Activated CD8-positive, alpha-beta T cell treated with anti-CD3 and anti-CD28 coated beads for 36 hours (primary cell): Measurements from ENCODE around the gene FOXO1. TPM values are rescaled to one million over a fixed set of nuclear protein-coding genes. Genes with fewer than 3 reads are reported as not detected.

Source experiments
- ATAC-seq: fragments of 200-7000 bp; cut with Tn5 transposase; one replicate; pipeline ENCODE4 v1.10.0; 2021; ENCODE audit warnings: mild to moderate bottlenecking, moderate library complexity
- CTCF ChIA-PET: fragments of 350-600 bp; sonication (Branson Sonifier 250); formaldehyde crosslinking; loops from one replicate; lab custom pipeline; 2021; ENCODE audit warnings: antibody characterized with exemption; lab: Charles Lee
- POLR2A ChIA-PET: fragments of 350-600 bp; sonication (Branson Sonifier 250); formaldehyde crosslinking; loops from one replicate; lab custom pipeline; 2021; ENCODE audit warnings: antibody characterized with exemption; lab: Charles Lee
- DNase-seq: peaks from one replicate; pipeline ENCODE4 v3.0.0-alpha.2; 2020
- H3K27ac Mint-ChIP-seq: one replicate; pipeline ENCODE4 v1.8.0; 2021; ENCODE audit warnings: mild to moderate bottlenecking, mixed read lengths
- H3K27me3 Mint-ChIP-seq: one replicate; pipeline ENCODE4 v1.8.0; 2021; ENCODE audit warnings: mixed read lengths
- H3K36me3 Mint-ChIP-seq: one replicate; pipeline ENCODE4 v1.8.0; 2021; ENCODE audit warnings: low read depth, mixed read lengths
- H3K4me1 Mint-ChIP-seq: one replicate; pipeline ENCODE4 v1.8.0; 2021; ENCODE audit warnings: low read depth, mixed read lengths
- H3K4me3 Mint-ChIP-seq: one replicate; pipeline ENCODE4 v1.8.0; 2021; ENCODE audit warnings: mild to moderate bottlenecking, moderate library complexity, mixed read lengths
- H3K9me3 Mint-ChIP-seq: one replicate; pipeline ENCODE4 v1.8.0; 2021; ENCODE audit warnings: mixed read lengths
- CTCF ChIP-seq: fragments of 200-600 bp; IDR thresholded peaks from one replicate; pipeline ENCODE4 v1.8.0; 2022; ENCODE audit warnings: antibody characterized with exemption, mild to moderate bottlenecking
- intact Hi-C: fragments of 100-400 bp; cut with micrococcal nuclease; formaldehyde crosslinking; loops from one replicate; pipeline ENCODE4 v1.10.0; 2022
- total RNA-seq, 2 experiments: library from RNA; stranded (reverse); gene quantifications; one replicate each; pipeline ENCODE4 v1.2.3, GENCODE V29; 2021

FOXO1 gene
- total RNA-seq, 2 experiments from 2014 or later, result 30.6 to 30.8 TPM

GRCh38 chr13:40576369-40576768 is 90.1 kb downstream of the FOXO1 start:
- H3K4me3 Mint-ChIP-seq, result no peak overlapping the region
- ATAC-seq, result peak; percentile 73

GRCh38 chr13:40572961-40573360 is 93.5 kb downstream of the FOXO1 start:
- no peak for TF ChIP-seq CTCF
- H3K4me3 Mint-ChIP-seq, result no peak overlapping the region
- H3K9me3 Mint-ChIP-seq, result no peaks in the 10 kb centered on the region
- ChIA-PET CTCF (interaction anchor here (1.0 kb wide), 1 partner anchor 9 kb away, joined by 3 read pairs; no protein-coding TSS in a partner anchor), POLR2A (interaction anchor here (0.6 to 1.4 kb wide), 4 partner anchors 8 to 760 kb away, joined by 3 to 8 read pairs (median 4); no protein-coding TSS in a partner anchor)
- no peak for DNase-seq
- intact Hi-C loops, result no loop called here
- peak overlapping the region; percentile 71 for H3K27ac Mint-ChIP-seq
- ATAC-seq, result no peak
- peaks cover 95% of the 10 kb centered on the region for H3K4me1 Mint-ChIP-seq
- peaks cover 4% of the 10 kb centered on the region for H3K36me3 Mint-ChIP-seq
- no peaks in the 10 kb centered on the region for H3K27me3 Mint-ChIP-seq

More at GRCh38 chr13:40576369-40576768, 90.1 kb downstream of the FOXO1 start:
- ChIA-PET POLR2A (interaction anchor here (0.6 to 1.7 kb wide), 3 partner anchors 9 to 147 kb away, joined by 3 to 5 read pairs (median 4); no protein-coding TSS in a partner anchor), CTCF (interaction anchor here (1.0 to 1.7 kb wide), 2 partner anchors 9 to 87 kb away, joined by 3 to 5 read pairs; no protein-coding TSS in a partner anchor)
- Mint-ChIP-seq H3K4me1 (peaks cover 98% of the 10 kb centered on the region), H3K27ac (peak overlapping the region; percentile 83), H3K27me3 (no peaks in the 10 kb centered on the region), H3K36me3 (peaks cover 7% of the 10 kb centered on the region), H3K9me3 (no peaks in the 10 kb centered on the region)
- no peak for TF ChIP-seq CTCF
- DNase-seq, result peak; percentile 46
- intact Hi-C loops, result no loop called here

GRCh38 chr13:40571338-40571963 is 95.0 kb downstream of the FOXO1 start:
- intact Hi-C loops, result no loop called here
- TF ChIP-seq CTCF, result no peak
- no peaks in the 10 kb centered on the region for H3K27me3 Mint-ChIP-seq
- no peaks in the 10 kb centered on the region for H3K9me3 Mint-ChIP-seq
- peaks cover 4% of the 10 kb centered on the region for H3K36me3 Mint-ChIP-seq
- H3K4me1 Mint-ChIP-seq, result peaks cover 92% of the 10 kb centered on the region
- peak overlapping the region; percentile 78 for H3K27ac Mint-ChIP-seq
- no peak for ATAC-seq
- CTCF ChIA-PET, result interaction anchor here (1.0 to 1.6 kb wide), 3 partner anchors 10 to 111 kb away, joined by 4 to 7 read pairs (median 5); no protein-coding TSS in a partner anchor
- H3K4me3 Mint-ChIP-seq, result no peak overlapping the region
- DNase-seq, result no peak
- POLR2A ChIA-PET, result interaction anchor here (1.3 kb wide), 1 partner anchor 10 kb away, joined by 3 read pairs; no protein-coding TSS in a partner anchor

- TF ChIP-seq CTCF, result no peak
- intact Hi-C loops, result no loop called here
- peaks cover 90% of the 10 kb centered on the region for H3K4me1 Mint-ChIP-seq
- ChIA-PET POLR2A (interaction anchor here (0.8 to 1.3 kb wide), 5 partner anchors 10 to 95 kb away, joined by 3 to 4 read pairs (median 3); no protein-coding TSS in a partner anchor), CTCF (interaction anchor here (1.0 to 1.6 kb wide), 4 partner anchors 10 to 182 kb away, joined by 3 to 7 read pairs (median 4); no protein-coding TSS in a partner anchor)
- no peaks in the 10 kb centered on the region for H3K9me3 Mint-ChIP-seq
- H3K27me3 Mint-ChIP-seq, result no peaks in the 10 kb centered on the region
- ATAC-seq (peak; percentile 55), DNase-seq (no peak)
- peak overlapping the region; percentile 28 for H3K4me3 Mint-ChIP-seq
- H3K36me3 Mint-ChIP-seq, result peaks cover 4% of the 10 kb centered on the region
- peak overlapping the region; percentile 79 for H3K27ac Mint-ChIP-seq
Measured at GRCh38 chr13:40570930-40571329, 95.5 kb downstream of the FOXO1 start.

GRCh38 chr13:40569024-40569350 is 97.5 kb downstream of the FOXO1 start:
- no peaks in the 10 kb centered on the region for H3K9me3 Mint-ChIP-seq
- TF ChIP-seq CTCF, result no peak
- no peaks in the 10 kb centered on the region for H3K27me3 Mint-ChIP-seq
- DNase-seq (no peak), ATAC-seq (no peak)
- peaks cover 91% of the 10 kb centered on the region for H3K4me1 Mint-ChIP-seq
- peak overlapping the region; percentile 31 for H3K27ac Mint-ChIP-seq
- peaks cover 4% of the 10 kb centered on the region for H3K36me3 Mint-ChIP-seq
- ChIA-PET CTCF (interaction anchor here (1.1 kb wide), 1 partner anchor 9 kb away, joined by 3 read pairs; no protein-coding TSS in a partner anchor), POLR2A (interaction anchor here (0.6 to 1.0 kb wide), 2 partner anchors 15 to 22 kb away, joined by 3 to 4 read pairs; no protein-coding TSS in a partner anchor)
- intact Hi-C loops, result no loop called here
- no peak overlapping the region for H3K4me3 Mint-ChIP-seq
